ENCODE data around the gene TUBB.

- no peak for TF ChIP-seq CTCF (IDR thresholded peaks at IDR 0.05 in 8 of 11, conservative IDR thresholded peaks at IDR 0.05 in 3 of 11)
- TF ChIP-seq POLR2A (IDR thresholded peaks at IDR 0.05): no peak
- no peak for TF ChIP-seq POLR2AphosphoS5 (IDR thresholded peaks at IDR 0.05)
Measured at GRCh38 chr6:30740540-30740870, 20.4 kb downstream of the TUBB start.
